Kidney epithelial cell (primary cell): ENCODE results near the gene LTBP2. TPM values are rescaled to one million over a fixed set of nuclear protein-coding genes. Genes with fewer than 3 reads are reported as not detected.

Source experiments
- DNase-seq: peaks from one replicate; pipeline ENCODE4 v3.0.0-alpha.2; 2010; ENCODE audit warnings: low read depth
- H3K27me3 ChIP-seq: 2 replicates; pipeline ENCODE4 v1.6.0; 2011; ENCODE audit warnings: low read length; ENCODE audit not compliant: control insufficient read depth, insufficient read depth
- H3K36me3 ChIP-seq: 2 replicates; pipeline ENCODE4 v1.5.1; 2011; ENCODE audit warnings: low read length; ENCODE audit not compliant: control insufficient read depth, insufficient read depth
- H3K4me3 ChIP-seq: 2 replicates; pipeline ENCODE4 v1.5.1; 2011; ENCODE audit warnings: low read depth, mild to moderate bottlenecking, control low read depth, low read length
- CTCF ChIP-seq: IDR thresholded peaks from 2 replicates; pipeline ENCODE4 v1.5.1; 2011; ENCODE audit warnings: mild to moderate bottlenecking, moderate library complexity, low read length, control low read depth, inconsistent platforms; ENCODE audit not compliant: insufficient read depth, poor library complexity, severe bottlenecking
- total RNA-seq: library from RNA; depleted of rRNA; stranded (reverse); fragments of >200 nt; gene quantifications from 2 replicates; pipeline ENCODE4 v1.2.3, GENCODE V29; 2015

The LTBP2 gene
- total RNA-seq, 1 donor from 2014 or later = 69.5 TPM

DNA sequence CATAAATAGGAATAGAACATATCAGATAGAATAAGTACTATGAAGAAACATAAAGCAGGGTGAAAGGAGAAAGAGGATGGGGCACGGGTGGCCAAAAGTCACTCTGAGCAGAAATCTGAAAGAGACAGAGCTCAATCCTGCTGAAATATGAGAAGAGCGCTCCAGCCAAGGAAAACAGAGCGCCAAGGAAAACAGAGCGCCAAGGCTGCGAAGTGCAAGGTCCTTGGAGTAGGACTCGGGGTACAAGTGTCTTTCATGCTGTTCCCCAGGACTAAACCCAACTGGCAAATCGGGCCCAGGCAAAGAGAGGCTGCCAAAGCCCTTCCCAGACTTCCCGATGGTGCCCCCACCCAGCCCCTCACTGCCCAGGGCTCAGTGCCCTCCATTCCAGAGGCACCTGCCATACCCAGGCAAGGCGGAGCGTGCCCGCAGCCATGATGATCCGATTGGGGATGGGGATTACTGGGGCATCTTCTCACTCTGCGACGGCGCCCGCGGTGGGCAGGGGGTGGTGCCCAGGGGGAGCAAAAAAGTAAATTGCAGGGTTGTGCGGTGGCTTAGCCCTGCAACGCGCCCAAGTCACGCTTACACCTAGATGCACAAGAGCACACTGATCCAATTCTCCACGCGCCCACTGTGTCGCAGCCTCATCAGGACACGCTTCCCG is 1.7 kb downstream of the LTBP2 start:
- Histone ChIP-seq H3K27me3 (no peaks in the 10 kb centered on the region), H3K4me3 (peak overlapping the region; percentile 60), H3K36me3 (no peaks in the 10 kb centered on the region)
- no peak for DNase-seq
- TF ChIP-seq CTCF = no peak

DNA sequence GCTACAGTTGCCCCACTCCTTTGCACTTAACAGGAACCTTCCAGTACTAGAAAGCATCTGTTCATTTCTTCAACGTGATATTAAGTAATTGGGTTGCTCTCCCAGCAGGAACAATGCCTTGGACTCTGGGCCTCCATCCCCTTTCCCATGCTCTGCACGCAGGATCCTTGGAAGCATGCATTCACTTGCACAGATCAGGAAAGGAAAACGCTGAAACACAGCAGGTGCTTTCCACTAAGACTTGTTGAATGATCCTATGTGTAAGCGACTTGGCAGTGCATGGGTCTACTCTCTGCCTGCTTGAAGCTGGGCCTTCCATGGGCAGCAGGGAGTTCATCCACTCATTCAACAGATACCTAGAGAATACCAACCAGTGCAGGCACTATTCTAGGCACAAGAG is 2.3 kb downstream of the LTBP2 start:
- Histone ChIP-seq H3K36me3 (no peaks in the 10 kb centered on the region), H3K27me3 (no peaks in the 10 kb centered on the region), H3K4me3 (no peak overlapping the region)
- no peak for TF ChIP-seq CTCF
- no peak for DNase-seq

- Histone ChIP-seq H3K36me3 (no peaks in the 10 kb centered on the region), H3K27me3 (no peaks in the 10 kb centered on the region), H3K4me3 (no peak overlapping the region)
- peak; percentile 94 for TF ChIP-seq CTCF
- no peak for DNase-seq
These were observed 3.0 kb downstream of the LTBP2 start for GRCh38 chr14:74608959-74609611.

GRCh38 chr14:74606727-74607126 is 5.3 kb downstream of the LTBP2 start:
- TF ChIP-seq CTCF = no peak
- no peak overlapping the region for H3K4me3 ChIP-seq
- H3K36me3 ChIP-seq = no peaks in the 10 kb centered on the region
- no peaks in the 10 kb centered on the region for H3K27me3 ChIP-seq
- DNase-seq = no peak

- TF ChIP-seq CTCF = no peak
- no peak overlapping the region for H3K4me3 ChIP-seq
- no peak for DNase-seq
- H3K36me3 ChIP-seq = no peaks in the 10 kb centered on the region
- no peaks in the 10 kb centered on the region for H3K27me3 ChIP-seq
These were observed 6.4 kb downstream of the LTBP2 start for GRCh38 chr14:74605531-74606223.
